SK-N-MC (cell line): ENCODE results near the gene STIMATE.

Source experiments
- DNase-seq: peaks from one replicate; pipeline ENCODE4 v3.0.0-alpha.2; 2011; ENCODE audit warnings: low read depth, low spot score
- H3K27ac ChIP-seq: fragments of 200-600 bp; sonication (generic); 2 replicates; pipeline ENCODE4 v1.5.1; 2016; ENCODE audit warnings: mixed run types
- H3K36me3 ChIP-seq: fragments of 200-600 bp; sonication (generic); 2 replicates; pipeline ENCODE4 v1.6.1; 2017; ENCODE audit warnings: antibody characterized with exemption, low read length, mixed read lengths; ENCODE audit not compliant: insufficient read depth
- H3K4me3 ChIP-seq: fragments of 200-600 bp; sonication (generic); 2 replicates; pipeline ENCODE4 v1.5.1; 2016
- H3K9ac ChIP-seq: fragments of 200-600 bp; sonication (generic); 2 replicates; pipeline ENCODE4 v1.8.0; 2017; ENCODE audit warnings: mixed run types, mixed read lengths; ENCODE audit not compliant: insufficient read length
- H3K9me3 ChIP-seq: fragments of 200-600 bp; sonication (generic); 2 replicates; pipeline ENCODE4 v1.6.1; 2017; ENCODE audit warnings: low read depth, mild to moderate bottlenecking, antibody characterized with exemption, low read length, moderate library complexity, mixed read lengths
- EZH2 ChIP-seq: fragments of 200-600 bp; sonication (generic); IDR thresholded peaks from one replicate; pipeline ENCODE4 v1.6.1; 2017; ENCODE audit warnings: antibody characterized with exemption
- FOXP2 ChIP-seq: optimal IDR thresholded peaks from 2 replicates; pipeline ENCODE3; 2011; ENCODE audit warnings: mild to moderate bottlenecking, moderate library complexity; ENCODE audit not compliant: insufficient read depth; ENCODE audit errors: extremely low read length, control extremely low read depth
- POLR2AphosphoS5 ChIP-seq: IDR thresholded peaks from 2 replicates; pipeline ENCODE4 v1.6.1; 2012; ENCODE audit warnings: mild to moderate bottlenecking, low read depth, low read length, borderline replicate concordance

STIMATE gene

DNA sequence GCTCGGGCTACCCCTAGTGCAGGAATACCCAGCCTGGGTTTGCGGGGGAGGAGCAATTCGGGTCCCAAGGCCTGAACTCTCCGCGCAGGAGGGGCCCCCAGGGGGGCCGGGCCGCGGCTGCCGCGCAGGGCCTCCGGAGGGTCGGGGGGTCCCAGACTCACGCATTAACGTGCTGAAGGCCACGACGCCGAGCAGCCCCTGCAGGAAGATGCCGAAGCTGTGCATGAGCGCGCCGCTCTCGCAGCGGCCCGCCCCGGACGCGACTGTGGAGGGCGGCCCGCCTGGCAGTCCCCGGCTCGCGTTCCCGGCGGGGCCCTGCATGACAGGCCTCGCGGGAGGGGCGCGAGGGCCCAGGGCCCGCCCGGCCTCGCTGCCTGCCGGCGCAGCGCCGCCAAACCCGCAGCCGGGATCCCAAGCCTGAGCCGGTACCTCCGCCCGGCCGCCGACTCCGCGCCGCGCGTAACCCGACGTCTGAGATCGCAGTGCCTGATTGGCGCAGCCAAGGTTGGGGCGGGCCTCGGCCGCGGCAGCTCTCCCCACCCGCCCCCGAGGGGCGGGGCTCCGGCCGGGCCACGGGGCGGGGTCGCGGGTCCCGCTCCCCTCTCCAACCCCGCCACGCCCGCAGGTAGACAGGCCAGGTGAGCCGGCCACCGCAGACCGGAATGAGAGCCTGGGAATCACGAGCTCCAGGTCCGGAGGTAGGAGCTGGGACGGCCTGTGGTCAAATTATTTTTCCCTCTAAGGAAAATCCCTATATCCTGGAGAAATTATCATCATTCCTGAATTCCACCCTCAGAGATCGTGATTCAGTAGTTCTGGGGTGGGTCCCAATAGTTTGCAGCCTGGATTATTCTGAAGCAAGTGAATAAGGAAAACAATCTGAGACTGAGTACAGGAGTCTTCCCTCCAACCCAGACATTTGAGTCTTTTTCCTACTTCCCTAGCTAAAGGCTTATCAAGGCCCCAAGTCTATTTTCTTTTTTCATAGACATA, at the start of gene STIMATE:
Gene STIMATE (minus strand): TSS at position 419 of the 993 bp plus-strand sequence. CDS start 98 bp downstream, at position 321.
- Histone ChIP-seq H3K36me3 (no peaks in the 10 kb centered on the region), H3K9ac (peak within 1 kb of the TSS; percentile 62), H3K9me3 (no peaks in the 10 kb centered on the region), H3K27ac (no peak within 1 kb of the TSS), H3K4me3 (peak within 1 kb of the TSS; percentile 79)
- DNase-seq = no peak
- TF ChIP-seq POLR2AphosphoS5 = no peak; the same call in 1 of the 2 replicates
- TF ChIP-seq FOXP2 = no peak
- TF ChIP-seq EZH2 = no peak

DNA sequence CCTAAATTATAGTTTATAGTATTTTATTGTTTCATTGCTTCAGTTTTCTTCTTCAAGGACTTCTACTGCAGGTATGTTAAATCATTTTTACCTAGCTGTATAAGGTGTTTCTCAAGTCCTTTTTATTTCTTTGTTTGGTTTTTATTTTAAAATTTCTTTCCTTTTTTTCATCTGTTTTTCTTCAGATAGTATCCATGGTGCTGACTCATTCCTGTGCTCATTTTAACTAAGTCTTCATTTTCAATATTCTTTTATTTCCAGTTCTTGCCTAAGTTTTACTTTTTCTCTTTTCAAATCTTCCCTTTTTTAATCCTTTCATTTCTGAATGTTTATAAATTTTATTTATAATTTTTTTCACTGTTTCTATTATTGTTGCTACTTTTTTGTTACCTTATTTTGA, 42.3 kb upstream of the STIMATE start:
- TF ChIP-seq POLR2AphosphoS5 (no peak), FOXP2 (no peak)
- DNase-seq = no peak

GRCh38 chr3:52934630-52935530, 37.5 kb upstream of the STIMATE start:
- H3K27ac ChIP-seq = no peak overlapping the region
- TF ChIP-seq EZH2 (no peak), FOXP2 (no peak), POLR2AphosphoS5 (no peak)
- H3K9ac ChIP-seq = no peak overlapping the region

More for the DNA sequence above, 42.3 kb upstream of the STIMATE start:
- H3K9me3 ChIP-seq = no peaks in the 10 kb centered on the region
- no peak overlapping the region for H3K4me3 ChIP-seq
- no peak overlapping the region for H3K27ac ChIP-seq
- no peak overlapping the region for H3K9ac ChIP-seq
- no peaks in the 10 kb centered on the region for H3K36me3 ChIP-seq

GRCh38 chr3:52931889-52932288, 34.5 kb upstream of the STIMATE start:
- Histone ChIP-seq H3K9me3 (no peaks in the 10 kb centered on the region), H3K9ac (no peak overlapping the region), H3K36me3 (no peaks in the 10 kb centered on the region), H3K27ac (no peak overlapping the region), H3K4me3 (no peak overlapping the region)
- no peak for TF ChIP-seq FOXP2
- TF ChIP-seq EZH2 = no peak
- no peak for TF ChIP-seq POLR2AphosphoS5
- no peak for DNase-seq

More at GRCh38 chr3:52934630-52935530, 37.5 kb upstream of the STIMATE start:
- Histone ChIP-seq H3K4me3 (no peak overlapping the region), H3K9me3 (no peaks in the 10 kb centered on the region), H3K36me3 (no peaks in the 10 kb centered on the region)
- no peak for DNase-seq

GRCh38 chr3:52931328-52931727, 34.0 kb upstream of the STIMATE start:
- Histone ChIP-seq H3K4me3 (no peak overlapping the region), H3K9me3 (no peaks in the 10 kb centered on the region), H3K9ac (no peak overlapping the region), H3K36me3 (no peaks in the 10 kb centered on the region), H3K27ac (no peak overlapping the region)
- no peak for DNase-seq
- TF ChIP-seq FOXP2 = no peak
- TF ChIP-seq EZH2 = no peak
- TF ChIP-seq POLR2AphosphoS5 = no peak

DNA sequence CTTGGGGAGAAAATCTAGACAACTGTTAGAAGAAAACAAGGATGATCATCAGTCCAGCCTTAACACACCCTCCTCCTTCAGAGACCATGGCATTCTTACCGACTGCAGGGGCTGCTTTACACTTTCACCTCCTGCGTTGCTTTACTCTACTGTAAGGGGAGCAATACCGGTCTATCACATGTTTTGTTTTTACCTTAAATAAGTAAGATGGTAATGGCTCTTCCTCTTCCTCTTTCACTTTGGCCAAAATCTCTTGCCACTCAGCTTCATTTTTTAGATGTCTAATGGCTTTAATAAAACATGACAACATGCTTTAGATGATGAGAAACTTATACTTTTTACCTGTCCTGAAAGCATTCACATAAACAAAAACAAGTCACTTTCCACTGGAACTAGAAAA, 33.4 kb upstream of the STIMATE start:
- Histone ChIP-seq H3K4me3 (no peak overlapping the region), H3K36me3 (no peaks in the 10 kb centered on the region), H3K9me3 (no peaks in the 10 kb centered on the region), H3K9ac (no peak overlapping the region), H3K27ac (no peak overlapping the region)
- TF ChIP-seq FOXP2 (no peak), POLR2AphosphoS5 (no peak), EZH2 (no peak)
- no peak for DNase-seq

GRCh38 chr3:52926554-52926953, 29.2 kb upstream of the STIMATE start:
- no peaks in the 10 kb centered on the region for H3K36me3 ChIP-seq
- TF ChIP-seq POLR2AphosphoS5 = no peak
- TF ChIP-seq FOXP2 = no peak
- TF ChIP-seq EZH2 = no peak
- no peak for DNase-seq

More at GRCh38 chr3:52926554-52926953, 29.2 kb upstream of the STIMATE start:
- Histone ChIP-seq H3K9ac (no peak overlapping the region), H3K27ac (peak overlapping the region; percentile 46; the same call in 1 of the 2 replicates), H3K4me3 (no peak overlapping the region), H3K9me3 (no peaks in the 10 kb centered on the region)
